ENCODE results near the gene GPR37L1.
"Not testable (repeated sequence)": the region's sequence is repeated elsewhere in the genome, so short reads cannot be mapped to it uniquely, and the experiment has no call there.

Gene GPR37L1

DNA sequence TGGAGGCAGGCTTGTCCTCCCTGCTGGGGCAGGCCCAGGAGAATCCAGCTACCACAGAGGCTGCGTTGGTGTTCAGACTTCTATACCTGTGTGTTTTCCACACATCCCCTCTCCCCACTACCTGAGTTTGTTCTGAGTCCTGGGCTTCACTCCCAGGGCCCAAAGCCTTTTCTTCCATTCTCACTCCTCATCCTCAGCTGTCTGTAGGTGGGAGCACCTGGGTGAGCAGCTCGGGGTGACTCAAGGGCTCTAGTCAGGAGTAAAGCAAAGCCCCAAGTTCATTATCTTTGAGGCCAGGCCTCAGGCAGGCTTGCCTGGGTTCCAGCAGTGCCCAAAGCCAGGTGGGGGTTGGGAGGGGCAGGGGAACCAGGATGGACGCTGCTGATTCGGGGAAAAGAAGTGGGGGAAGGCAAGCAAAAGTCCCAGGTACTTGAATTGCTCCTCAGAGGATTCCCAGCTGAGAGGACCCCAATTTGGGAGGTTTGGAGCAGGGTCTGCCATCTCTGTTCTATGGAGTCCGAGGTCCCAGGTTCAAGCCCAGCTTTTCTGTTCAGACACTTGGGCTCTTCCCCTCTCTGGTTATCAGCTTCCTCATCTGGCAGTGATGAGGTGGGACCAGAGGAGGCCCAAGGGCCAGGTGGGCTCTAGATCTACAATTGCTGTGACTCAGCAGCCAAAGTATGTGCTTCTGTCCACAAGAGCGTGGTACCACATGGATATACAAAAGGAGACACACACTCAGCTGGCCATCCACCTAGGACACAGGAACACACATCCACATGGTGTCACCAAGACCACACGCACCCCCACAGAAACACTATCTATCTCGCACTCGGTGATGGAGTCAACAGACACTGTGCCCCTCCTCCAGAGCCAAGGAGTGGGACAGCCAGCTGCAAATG is 43.5 kb downstream of the GPR37L1 start:
- Histone ChIP-seq H3F3A (ENCODE audit: insufficient read depth) (no peaks in the 10 kb centered on the region), H3K36me3 (ENCODE audit: low read length) (no peaks in the 10 kb centered on the region), H3K4me2 (ENCODE audit: low read depth, low read length, poor library complexity, severe bottlenecking) (no peak overlapping the region), H3K79me2 (ENCODE audit: insufficient read depth, low read length) (no peaks in the 10 kb centered on the region), H2AFZ (ENCODE audit: low read depth, low read length, severe bottlenecking) (no peak overlapping the region), H4K20me1 (ENCODE audit: low read depth, low read length) (no peaks in the 10 kb centered on the region), H3K4me3 (ENCODE audit: insufficient read depth, low read length, poor library complexity, severe bottlenecking) (no peak overlapping the region), H3K27ac (ENCODE audit: low read depth, low read length) (no peak overlapping the region), H3K27me3 (ENCODE audit: low read length) (no peaks in the 10 kb centered on the region), H3K9me3 (ENCODE audit: insufficient read depth, low read length) (no peaks in the 10 kb centered on the region), H3K9ac (ENCODE audit: low read length) (no peak overlapping the region), H3K9me2 (replicated peaks; ENCODE audit: insufficient read depth, low read length) (no peaks in the 10 kb centered on the region)
- TF ChIP-seq, protein P1, sequence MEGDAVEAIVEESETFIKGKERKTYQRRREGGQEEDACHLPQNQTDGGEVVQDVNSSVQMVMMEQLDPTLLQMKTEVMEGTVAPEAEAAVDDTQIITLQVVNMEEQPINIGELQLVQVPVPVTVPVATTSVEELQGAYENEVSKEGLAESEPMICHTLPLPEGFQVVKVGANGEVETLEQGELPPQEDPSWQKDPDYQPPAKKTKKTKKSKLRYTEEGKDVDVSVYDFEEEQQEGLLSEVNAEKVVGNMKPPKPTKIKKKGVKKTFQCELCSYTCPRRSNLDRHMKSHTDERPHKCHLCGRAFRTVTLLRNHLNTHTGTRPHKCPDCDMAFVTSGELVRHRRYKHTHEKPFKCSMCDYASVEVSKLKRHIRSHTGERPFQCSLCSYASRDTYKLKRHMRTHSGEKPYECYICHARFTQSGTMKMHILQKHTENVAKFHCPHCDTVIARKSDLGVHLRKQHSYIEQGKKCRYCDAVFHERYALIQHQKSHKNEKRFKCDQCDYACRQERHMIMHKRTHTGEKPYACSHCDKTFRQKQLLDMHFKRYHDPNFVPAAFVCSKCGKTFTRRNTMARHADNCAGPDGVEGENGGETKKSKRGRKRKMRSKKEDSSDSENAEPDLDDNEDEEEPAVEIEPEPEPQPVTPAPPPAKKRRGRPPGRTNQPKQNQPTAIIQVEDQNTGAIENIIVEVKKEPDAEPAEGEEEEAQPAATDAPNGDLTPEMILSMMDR (IDR thresholded peaks at IDR 0.05; ENCODE audit: insufficient read depth, low read length, poor library complexity, severe bottlenecking), result no peak
- TF ChIP-seq EZH2phosphoT487 (conservative IDR thresholded peaks at IDR 0.05; ENCODE audit: low read length), result no peak

DNA sequence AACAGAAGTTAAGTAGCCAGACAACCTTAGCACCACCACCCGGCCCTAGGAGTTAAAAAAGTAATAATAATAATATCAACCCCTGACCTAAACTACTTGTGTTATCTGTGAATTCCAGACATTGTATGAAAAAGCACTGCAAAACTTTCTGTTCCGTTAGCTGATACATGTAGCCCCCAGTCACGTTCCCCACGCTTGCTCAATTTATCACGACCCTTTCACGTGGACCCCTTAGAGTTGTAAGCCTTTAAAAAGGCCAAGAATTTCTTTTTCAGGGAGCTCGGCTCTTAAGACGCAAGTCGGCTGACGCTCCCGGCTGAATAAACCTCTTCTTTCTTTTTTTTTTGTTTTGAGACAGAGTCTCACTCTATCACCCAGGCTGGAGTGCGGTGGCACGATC is 44.3 kb downstream of the GPR37L1 start:
- H3K4me2 ChIP-seq (ENCODE audit: low read depth, low read length, poor library complexity, severe bottlenecking); H3F3A ChIP-seq (ENCODE audit: insufficient read depth); H3K4me3 ChIP-seq (ENCODE audit: insufficient read depth, low read length, poor library complexity, severe bottlenecking); H3K79me2 ChIP-seq (ENCODE audit: insufficient read depth, low read length); H3K9me2 ChIP-seq (replicated peaks; ENCODE audit: insufficient read depth, low read length); H3K9ac ChIP-seq (ENCODE audit: low read length); H3K36me3 ChIP-seq (ENCODE audit: low read length); H3K27ac ChIP-seq (ENCODE audit: low read depth, low read length); H3K9me3 ChIP-seq (ENCODE audit: insufficient read depth, low read length); H4K20me1 ChIP-seq (ENCODE audit: low read depth, low read length); H2AFZ ChIP-seq (ENCODE audit: low read depth, low read length, severe bottlenecking); H3K27me3 ChIP-seq (ENCODE audit: low read length): not testable (repeated sequence)

DNA sequence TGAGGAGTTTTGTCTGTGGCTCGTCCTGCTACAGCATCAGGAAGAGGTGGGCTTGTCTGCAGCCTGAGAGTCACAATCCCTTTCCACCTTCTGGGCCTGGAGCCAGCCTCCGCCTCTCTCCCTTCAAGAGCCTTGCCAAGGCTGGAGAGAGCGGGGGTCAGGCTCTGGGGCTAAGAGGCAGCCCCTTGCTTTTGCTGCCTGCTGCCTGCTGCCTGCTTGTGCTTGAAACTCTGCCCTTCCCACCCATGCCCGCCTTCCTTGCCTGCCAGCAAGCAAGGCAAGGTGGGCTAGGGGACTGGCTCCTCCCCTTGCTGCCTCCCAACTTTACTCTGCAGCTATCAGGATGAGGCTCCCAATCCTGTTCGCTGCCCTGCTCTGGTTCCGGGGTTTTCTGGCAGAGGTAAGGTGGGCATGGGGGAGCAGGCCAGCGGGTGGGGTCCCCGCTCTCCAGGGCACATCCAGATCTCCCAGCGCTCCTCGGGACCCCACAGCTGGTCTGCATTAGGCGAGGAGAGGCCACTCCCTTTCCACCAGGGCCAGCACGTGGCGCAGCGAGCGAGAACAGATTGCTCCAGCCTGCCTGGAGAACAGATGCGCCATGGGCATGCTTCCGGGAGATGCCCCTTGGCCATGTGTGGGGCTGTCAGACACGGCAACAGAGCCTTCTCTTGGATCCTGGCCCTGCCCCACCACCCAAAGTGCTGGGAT is 45.1 kb downstream of the GPR37L1 start:
- Histone ChIP-seq H3K9ac (ENCODE audit: low read length) (no peak overlapping the region), H3F3A (ENCODE audit: insufficient read depth) (no peaks in the 10 kb centered on the region), H3K27ac (ENCODE audit: low read depth, low read length) (no peak overlapping the region), H3K36me3 (ENCODE audit: low read length) (no peaks in the 10 kb centered on the region), H3K9me3 (ENCODE audit: insufficient read depth, low read length) (no peaks in the 10 kb centered on the region), H4K20me1 (ENCODE audit: low read depth, low read length) (no peaks in the 10 kb centered on the region), H3K4me3 (ENCODE audit: insufficient read depth, low read length, poor library complexity, severe bottlenecking) (no peak overlapping the region), H3K9me2 (replicated peaks; ENCODE audit: insufficient read depth, low read length) (no peaks in the 10 kb centered on the region), H3K79me2 (ENCODE audit: insufficient read depth, low read length) (no peaks in the 10 kb centered on the region), H3K27me3 (ENCODE audit: low read length) (no peaks in the 10 kb centered on the region), H2AFZ (ENCODE audit: low read depth, low read length, severe bottlenecking) (no peak overlapping the region), H3K4me2 (ENCODE audit: low read depth, low read length, poor library complexity, severe bottlenecking) (no peak overlapping the region)
- TF ChIP-seq, protein P1 (IDR thresholded peaks at IDR 0.05; ENCODE audit: insufficient read depth, low read length, poor library complexity, severe bottlenecking), result no peak
- no peak for TF ChIP-seq EZH2phosphoT487 (conservative IDR thresholded peaks at IDR 0.05; ENCODE audit: low read length)

DNA sequence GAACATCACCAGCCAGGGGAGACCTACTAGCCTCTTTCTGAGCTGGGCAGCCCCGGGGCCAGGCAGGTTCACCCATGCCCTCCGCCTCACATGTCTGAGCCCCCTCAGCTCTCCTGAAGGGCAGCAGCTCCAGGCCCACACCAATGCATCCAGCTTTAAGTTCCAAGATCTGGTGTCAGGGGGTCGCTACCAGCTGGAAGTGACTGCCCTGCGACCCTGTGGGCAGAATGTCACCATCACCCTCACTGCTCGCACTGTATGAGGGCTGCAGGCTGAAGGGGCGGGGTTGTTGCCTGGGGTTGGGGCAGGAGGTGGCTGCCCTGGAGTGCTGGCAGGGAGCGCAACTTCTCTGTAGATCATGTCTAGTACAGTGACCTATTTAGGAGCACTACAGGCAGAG is 46.1 kb downstream of the GPR37L1 start:
- Histone ChIP-seq H3K9me2 (replicated peaks; ENCODE audit: insufficient read depth, low read length) (no peaks in the 10 kb centered on the region), H3K4me3 (ENCODE audit: insufficient read depth, low read length, poor library complexity, severe bottlenecking) (no peak overlapping the region), H3F3A (ENCODE audit: insufficient read depth) (no peaks in the 10 kb centered on the region), H3K27ac (ENCODE audit: low read depth, low read length) (no peak overlapping the region), H4K20me1 (ENCODE audit: low read depth, low read length) (no peaks in the 10 kb centered on the region), H2AFZ (ENCODE audit: low read depth, low read length, severe bottlenecking) (no peak overlapping the region), H3K9ac (ENCODE audit: low read length) (no peak overlapping the region), H3K27me3 (ENCODE audit: low read length) (no peaks in the 10 kb centered on the region), H3K9me3 (ENCODE audit: insufficient read depth, low read length) (no peaks in the 10 kb centered on the region), H3K36me3 (ENCODE audit: low read length) (no peaks in the 10 kb centered on the region), H3K4me2 (ENCODE audit: low read depth, low read length, poor library complexity, severe bottlenecking) (no peak overlapping the region), H3K79me2 (ENCODE audit: insufficient read depth, low read length) (no peaks in the 10 kb centered on the region)
- TF ChIP-seq, protein P1 (IDR thresholded peaks at IDR 0.05; ENCODE audit: insufficient read depth, low read length, poor library complexity, severe bottlenecking), result no peak
- TF ChIP-seq EZH2phosphoT487 (conservative IDR thresholded peaks at IDR 0.05; ENCODE audit: low read length), result no peak

All from SU-DHL-6 (cell line).